ENCODE data around the gene RIMS3.

Gene RIMS3

GRCh38 chr1:40690771-40691537 lies 25.5 kb upstream of the RIMS3 start:
- no peak for DNase-seq

- DNase-seq: no peak
Measured at GRCh38 chr1:40689737-40690136, 24.3 kb upstream of the RIMS3 start.

- no peak for DNase-seq
Measured at GRCh38 chr1:40687661-40688060, 22.2 kb upstream of the RIMS3 start.

GRCh38 chr1:40687059-40687458 lies 21.6 kb upstream of the RIMS3 start:
- DNase-seq: no peak

GRCh38 chr1:40684669-40685068 lies 19.2 kb upstream of the RIMS3 start:
- no peak for DNase-seq

- no peak for DNase-seq
Measured at GRCh38 chr1:40679165-40679953, 13.9 kb upstream of the RIMS3 start.

- DNase-seq: no peak
Measured at GRCh38 chr1:40676501-40676900, 11.0 kb upstream of the RIMS3 start.

- no peak for DNase-seq
Measured at GRCh38 chr1:40673452-40673851, 8.0 kb upstream of the RIMS3 start.

- peak; percentile 95 for DNase-seq
Measured at GRCh38 chr1:40668769-40669525, 3.5 kb upstream of the RIMS3 start.

GRCh38 chr1:40664791-40665190 lies 691 bp downstream of the RIMS3 start:
- DNase-seq: no peak

- no peak for DNase-seq
Measured at GRCh38 chr1:40664167-40664537, 1.3 kb downstream of the RIMS3 start.

- no peak for DNase-seq
Measured at GRCh38 chr1:40663324-40664166, 1.9 kb downstream of the RIMS3 start.

GRCh38 chr1:40662864-40663263 lies 2.6 kb downstream of the RIMS3 start:
- peak; percentile 60 for DNase-seq

- DNase-seq: no peak
Measured at GRCh38 chr1:40662151-40662550, 3.3 kb downstream of the RIMS3 start.

GRCh38 chr1:40661678-40662077 lies 3.8 kb downstream of the RIMS3 start:
- no peak for DNase-seq

- DNase-seq: no peak
Measured at GRCh38 chr1:40659649-40659947, 5.9 kb downstream of the RIMS3 start.

- DNase-seq: no peak
Measured at GRCh38 chr1:40658751-40659648, 6.5 kb downstream of the RIMS3 start.

- DNase-seq: no peak
Measured at GRCh38 chr1:40657046-40657445, 8.4 kb downstream of the RIMS3 start.

- DNase-seq: no peak
Measured at GRCh38 chr1:40653851-40654537, 11.5 kb downstream of the RIMS3 start.

- no peak for DNase-seq
Measured at GRCh38 chr1:40652979-40653378, 12.5 kb downstream of the RIMS3 start.

GRCh38 chr1:40652468-40652867 lies 13.0 kb downstream of the RIMS3 start:
- no peak for DNase-seq

All from activated CD8-positive, alpha-beta memory T cell treated with anti-CD3 and anti-CD28 coated beads, Interleukin-2, amount 50 U/mL, for 48 hours (primary cell).